Liver (tissue), 9 donors: Measurements from ENCODE around the gene HACL1. TPM values are rescaled to one million over a fixed set of nuclear protein-coding genes. Genes with fewer than 3 reads are reported as not detected.
A peak's percentile ranks its signal among the peaks of the same experiment; 100 is the strongest.

Experiments
- DNase-seq: peaks from one replicate; pipeline ENCODE4 v3.0.0-alpha.2; 2017; ENCODE audit warnings: low spot score
- H3K27ac ChIP-seq, 2 donors: one replicate each; pipeline ENCODE4 v1.7.0; 2013; ENCODE audit warnings: inconsistent platforms in 2 of 2, low read length in 2 of 2, control low read depth in 1 of 2, low read depth in 1 of 2, mild to moderate bottlenecking in 1 of 2
- H3K27me3 ChIP-seq, 4 donors: one replicate each; pipeline versions ENCODE4 v1.6.1 to v1.7.0; 2013; ENCODE audit warnings: low read length in 3 of 4, inconsistent platforms in 1 of 4, mild to moderate bottlenecking in 1 of 4, moderate library complexity in 1 of 4; ENCODE audit not compliant: control insufficient read depth in 4 of 4, insufficient read depth in 4 of 4
- H3K36me3 ChIP-seq, 4 donors: one replicate each; pipeline versions ENCODE4 v1.6.1 to v1.7.0; 2013; ENCODE audit warnings: low read length in 3 of 4, mild to moderate bottlenecking in 3 of 4, low read depth in 1 of 4, moderate library complexity in 1 of 4; ENCODE audit not compliant: control insufficient read depth in 4 of 4, insufficient read depth in 3 of 4
- H3K4me1 ChIP-seq, 4 donors: one replicate each; pipeline versions ENCODE4 v1.6.1 to v1.7.0; 2013; ENCODE audit warnings: low read length in 3 of 4, mild to moderate bottlenecking in 3 of 4, moderate library complexity in 1 of 4; ENCODE audit not compliant: control insufficient read depth in 4 of 4, insufficient read depth in 4 of 4
- H3K4me3 ChIP-seq, 3 donors: one replicate each; pipeline versions ENCODE4 v1.6.1 to v1.7.0; 2013; ENCODE audit warnings: low read length in 3 of 3, control low read depth in 1 of 3, low read depth in 1 of 3, mild to moderate bottlenecking in 1 of 3
- H3K9ac ChIP-seq, 2 donors: one replicate each; pipeline ENCODE4 v1.7.0; 2013; ENCODE audit warnings: low read length in 2 of 2, mild to moderate bottlenecking in 2 of 2, moderate library complexity in 2 of 2, control low read depth in 1 of 2, low read depth in 1 of 2
- H3K9me3 ChIP-seq, 4 donors: one replicate each; pipeline versions ENCODE4 v1.6.1 to v1.7.0; 2013; ENCODE audit warnings: low read length in 3 of 4; ENCODE audit not compliant: control insufficient read depth in 4 of 4
- CTCF ChIP-seq: fragments of 150-350 bp; IDR thresholded peaks from 2 replicates; pipeline ENCODE4 v1.5.1; 2017; ENCODE audit warnings: improper control_type of control experiment, low read depth, low read length; ENCODE audit not compliant: missing input control
- FOXA1 ChIP-seq: IDR thresholded peaks from 2 replicates; pipeline ENCODE4 v1.6.1; 2016; ENCODE audit warnings: antibody characterized with exemption
- GABPA ChIP-seq, 2 donors: IDR thresholded peaks in 1 of 2; conservative IDR thresholded peaks in 1 of 2; 2 replicates each; pipeline ENCODE4 v1.6.1; 2016; ENCODE audit warnings: antibody characterized with exemption in 2 of 2, mild to moderate bottlenecking in 1 of 2, moderate library complexity in 1 of 2
- HNF4A ChIP-seq, 2 donors: conservative IDR thresholded peaks; 2 replicates each; pipeline ENCODE4 v1.6.1; 2016; ENCODE audit warnings: antibody characterized with exemption in 2 of 2, mild to moderate bottlenecking in 2 of 2
- JUND ChIP-seq, 2 donors: IDR thresholded peaks; 2 replicates each; pipeline ENCODE4 v1.6.1; 2016; ENCODE audit warnings: antibody characterized with exemption in 2 of 2
- RAD21 ChIP-seq, 2 donors: IDR thresholded peaks; 2 replicates each; pipeline ENCODE4 v1.6.1; 2016; ENCODE audit warnings: antibody characterized with exemption in 2 of 2, mild to moderate bottlenecking in 2 of 2
- RXRA ChIP-seq, 2 donors: IDR thresholded peaks; 2 replicates each; pipeline ENCODE4 v1.6.1; 2017 to 2018; ENCODE audit warnings: antibody characterized with exemption in 2 of 2, mild to moderate bottlenecking in 1 of 2
- ZBTB33 ChIP-seq: IDR thresholded peaks from 2 replicates; pipeline ENCODE4 v1.6.1; 2016; ENCODE audit warnings: antibody characterized with exemption
- WGBS: extraction: QIAGEN DNeasy Blood & Tissue Kit; methylation state at CpG from one replicate; pipeline ENCODE4 v1.1.7; 2013; 5-methylcytosine and 5-hydroxymethylcytosine counted together
- polyA plus RNA-seq, 2 donors: library from polyadenylated mRNA; stranded (reverse) in 1 of 2; unstranded in 1 of 2; fragments of 200-250 nt in 1 of 2; fragments of >200 nt in 1 of 2; fragmentation: Nextera tagmentation in 1 of 2; extraction: Ambion mirVana in 1 of 2; gene quantifications; one replicate each; pipeline versions ENCODE4 v1.2.1 to v1.2.3, GENCODE V29; 2013 to 2015
- total RNA-seq, 2 donors: library from RNA; depleted of rRNA; stranded (reverse); fragments of >200 nt; gene quantifications; one replicate each; pipeline ENCODE4 v1.2.3, GENCODE V29; 2014
- donor health status: healthy.
- donor health status: healthy.
- donor health status: healthy.
- donor health status: healthy.
- donor health status: healthy.

HACL1 gene
- total and polyA plus RNA-seq, 4 donors: 13.4 to 46.9 (median 32.2) TPM

DNA sequence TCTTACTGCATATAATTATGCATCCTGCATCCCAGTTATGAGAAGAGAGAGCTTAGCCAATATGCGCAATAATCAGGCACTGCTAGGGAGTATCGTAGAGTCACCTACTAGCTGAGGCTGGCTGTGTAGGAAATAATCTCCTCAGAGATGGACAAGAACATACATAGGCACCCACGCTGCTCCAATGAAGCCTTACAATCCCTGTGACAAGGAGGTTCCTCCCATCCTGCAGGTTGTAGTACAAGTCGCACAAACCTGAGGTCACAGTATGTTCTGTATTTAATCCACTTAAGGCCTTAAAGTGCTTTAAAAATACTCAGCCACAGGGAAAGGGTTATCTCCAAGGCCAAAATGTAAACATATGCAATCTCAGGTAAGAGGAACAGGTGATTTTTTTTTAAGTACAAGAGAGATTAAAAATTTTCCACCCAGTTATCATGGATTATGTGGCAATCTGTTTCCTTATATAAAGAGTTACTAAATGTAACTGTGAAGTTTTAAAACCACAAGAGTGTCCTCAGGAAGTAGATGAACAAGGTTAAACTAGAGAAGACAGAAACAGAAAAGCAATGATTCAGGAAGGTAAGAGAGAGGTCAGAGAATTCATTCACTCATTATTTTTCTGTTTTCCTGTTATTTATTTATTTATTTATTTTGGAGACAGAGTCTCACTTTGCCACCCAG is 72.4 kb downstream of the HACL1 start:
- H3K27ac ChIP-seq: no peak overlapping the region
- H3K9ac ChIP-seq: no peak overlapping the region
- no peaks in the 10 kb centered on the region for H3K27me3 ChIP-seq
- H3K9me3 ChIP-seq: no peaks in the 10 kb centered on the region
- no peak overlapping the region for H3K4me3 ChIP-seq
- WGBS: 95% methylated on average over 4 of the region's 4 CpGs
- no peaks in the 10 kb centered on the region for H3K36me3 ChIP-seq
- DNase-seq: no peak
- TF ChIP-seq FOXA1: no peak
- TF ChIP-seq RAD21 (IDR thresholded peaks at IDR 0.05): no peak
- TF ChIP-seq ZBTB33: no peak
- H3K4me1 ChIP-seq: no peaks in the 10 kb centered on the region

DNA sequence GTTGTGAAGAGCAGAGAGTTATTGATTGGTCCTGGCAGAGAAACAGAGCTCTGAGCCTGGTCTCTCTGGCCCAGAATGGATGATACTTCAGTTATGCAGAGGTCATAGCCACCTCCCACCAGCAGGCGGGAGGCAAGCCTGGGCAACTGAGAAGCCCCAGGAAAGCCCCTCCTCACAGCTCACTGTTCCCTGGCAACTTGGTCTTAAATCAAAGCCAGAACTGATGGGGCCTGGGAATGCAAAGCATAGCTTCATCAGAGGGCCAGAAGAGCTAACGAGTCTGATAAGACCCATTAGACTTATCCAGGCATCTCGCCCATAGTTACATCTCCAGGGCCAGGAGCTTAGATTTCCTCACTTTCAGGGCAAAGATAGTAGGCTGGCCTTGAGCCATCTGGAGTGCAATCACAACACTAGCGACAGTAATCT is 74.3 kb downstream of the HACL1 start:
- 41% methylated on average over 4 of the region's 4 CpGs for WGBS
- no peak overlapping the region for H3K4me3 ChIP-seq
- H3K9ac ChIP-seq: no peak overlapping the region
- no peak for DNase-seq
- no peaks in the 10 kb centered on the region for H3K36me3 ChIP-seq
- H3K27me3 ChIP-seq: no peaks in the 10 kb centered on the region
- no peaks in the 10 kb centered on the region for H3K4me1 ChIP-seq
- H3K9me3 ChIP-seq: no peaks in the 10 kb centered on the region
- no peak overlapping the region for H3K27ac ChIP-seq
- no peak for TF ChIP-seq HNF4A (conservative IDR thresholded peaks at IDR 0.05)
- TF ChIP-seq CTCF: peak; percentile 11

- H3K36me3 ChIP-seq: no peaks in the 10 kb centered on the region
- WGBS: 98% methylated on average over 1 of the region's 1 CpG
- H3K27me3 ChIP-seq: no peaks in the 10 kb centered on the region
Observed at GRCh38 chr3:15525790-15526189, 75.6 kb downstream of the HACL1 start.

GRCh38 chr3:15523660-15524417 is 77.5 kb downstream of the HACL1 start:
- no peak for DNase-seq
- Histone ChIP-seq H3K27ac (no peak overlapping the region), H3K9me3 (no peaks in the 10 kb centered on the region), H3K4me3 (no peak overlapping the region), H3K36me3 (no peaks in the 10 kb centered on the region), H3K27me3 (no peaks in the 10 kb centered on the region), H3K9ac (no peak overlapping the region), H3K4me1 (no peaks in the 10 kb centered on the region)
- 90% methylated on average over 6 of the region's 6 CpGs for WGBS
- TF ChIP-seq HNF4A (conservative IDR thresholded peaks at IDR 0.05): no peak
- TF ChIP-seq ZBTB33: no peak
- TF ChIP-seq JUND (IDR thresholded peaks at IDR 0.05): no peak
- no peak for TF ChIP-seq GABPA (IDR thresholded peaks at IDR 0.05 in 1 of 2, conservative IDR thresholded peaks at IDR 0.05 in 1 of 2)
- no peak for TF ChIP-seq RXRA (IDR thresholded peaks at IDR 0.05)

More at GRCh38 chr3:15525790-15526189, 75.6 kb downstream of the HACL1 start:
- Histone ChIP-seq H3K4me3 (no peak overlapping the region), H3K27ac (no peak overlapping the region), H3K9me3 (no peaks in the 10 kb centered on the region), H3K4me1 (no peaks in the 10 kb centered on the region), H3K9ac (no peak overlapping the region)
- no peak for TF ChIP-seq RAD21 (IDR thresholded peaks at IDR 0.05)
- no peak for DNase-seq
